Measurements from ENCODE around the gene APBA1. TPM values are rescaled to one million over a fixed set of nuclear protein-coding genes. Genes with fewer than 3 reads are reported as not detected.

Gene APBA1
- total and polyA plus RNA-seq, 2 of the 4 experiments (the other 2 are of a cell fraction) = 3.8 to 5.1 TPM

DNA sequence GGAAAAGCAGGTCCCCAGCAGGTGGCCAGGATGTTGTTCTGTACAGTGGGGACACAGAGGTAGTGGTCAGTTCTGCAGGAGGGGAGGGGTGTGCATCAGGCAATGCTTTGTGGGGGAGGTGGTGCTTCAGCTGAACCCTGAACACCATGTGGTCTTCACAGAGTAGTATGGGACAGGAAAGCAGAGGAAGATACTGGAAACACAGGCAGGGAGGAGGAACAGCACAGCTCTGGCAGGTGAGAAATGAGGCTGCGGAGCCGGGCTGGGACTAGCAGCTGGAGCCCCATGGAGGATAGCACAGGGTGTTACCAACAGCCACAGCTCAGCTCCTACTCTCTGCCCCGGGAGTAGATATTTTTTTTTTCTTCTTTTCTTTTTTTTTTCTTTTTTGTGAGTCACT is 185.7 kb downstream of the APBA1 start:
- no peak overlapping the region for H2AK5ac ChIP-seq (ENCODE audit: low read depth, low read length)
- peak overlapping the region; percentile 2 for H2AFZ ChIP-seq (replicated peaks; ENCODE audit: low read length, poor library complexity)
- H3K79me1 ChIP-seq (ENCODE audit: low read depth in 1 of 2, low read length in 2 of 2) = no peaks in the 10 kb centered on the region; a peak in 1 of 4 replicates
- H2BK5ac ChIP-seq (ENCODE audit: low read depth, low read length, poor library complexity, severe bottlenecking) = no peak overlapping the region
- no peak overlapping the region for H4K5ac ChIP-seq (ENCODE audit: low read depth, low read length)
- H3K9ac ChIP-seq (ENCODE audit: low read depth, low read length) = no peak overlapping the region
- H3K27me3 ChIP-seq (ENCODE audit: control insufficient read depth, insufficient read depth, low read length) = no peaks in the 10 kb centered on the region
- no peak for ATAC-seq (ENCODE audit: low read depth)
- no peak overlapping the region for H2AK9ac ChIP-seq (replicated peaks; ENCODE audit: low read depth, low read length, poor library complexity)
- no peak overlapping the region for H4K8ac ChIP-seq (ENCODE audit: low read depth in 2 of 2, low read length in 2 of 2)
- no peak overlapping the region for H2BK20ac ChIP-seq (ENCODE audit: low read depth, low read length)
- BruUV-seq (replicated peaks) = no TSS peak
- no peak overlapping the region for H3K56ac ChIP-seq (ENCODE audit: extremely low read depth, insufficient read depth, low read length)
- ChIA-PET CTCF (interaction anchor here (1.1 kb wide), 1 partner anchor 185 kb away, joined by 3 read pairs; the partner anchor contains the start of gene APBA1), POLR2A (ENCODE audit: unreplicated experiment) (no interaction called here)
- H3K14ac ChIP-seq (replicated peaks; ENCODE audit: low read depth, low read length) = no peak overlapping the region
- H3K27ac ChIP-seq (ENCODE audit: insufficient read depth, low read length) = no peak overlapping the region
- H3K4ac ChIP-seq (ENCODE audit: low read depth, low read length) = no peak overlapping the region
- DNase-seq = no peak
- no peak for TF ChIP-seq BHLHE40 (IDR thresholded peaks at IDR 0.05; ENCODE audit: low read depth, low read length)
- TF ChIP-seq FOS (IDR thresholded peaks at IDR 0.05; ENCODE audit: low read depth, low read length) = no peak
- TF ChIP-seq RCOR1 (IDR thresholded peaks at IDR 0.05; ENCODE audit: insufficient replicate concordance, low read length) = no peak
- TF ChIP-seq, protein P1, sequence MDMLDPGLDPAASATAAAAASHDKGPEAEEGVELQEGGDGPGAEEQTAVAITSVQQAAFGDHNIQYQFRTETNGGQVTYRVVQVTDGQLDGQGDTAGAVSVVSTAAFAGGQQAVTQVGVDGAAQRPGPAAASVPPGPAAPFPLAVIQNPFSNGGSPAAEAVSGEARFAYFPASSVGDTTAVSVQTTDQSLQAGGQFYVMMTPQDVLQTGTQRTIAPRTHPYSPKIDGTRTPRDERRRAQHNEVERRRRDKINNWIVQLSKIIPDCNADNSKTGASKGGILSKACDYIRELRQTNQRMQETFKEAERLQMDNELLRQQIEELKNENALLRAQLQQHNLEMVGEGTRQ (IDR thresholded peaks at IDR 0.05; ENCODE audit: low read depth, low read length) = no peak
- no peak for TF ChIP-seq RAD21 (IDR thresholded peaks at IDR 0.05; ENCODE audit: low read length)
- TF ChIP-seq MAZ (IDR thresholded peaks at IDR 0.05; ENCODE audit: borderline replicate concordance, low read depth, low read length) = no peak
- TF ChIP-seq, protein P2, sequence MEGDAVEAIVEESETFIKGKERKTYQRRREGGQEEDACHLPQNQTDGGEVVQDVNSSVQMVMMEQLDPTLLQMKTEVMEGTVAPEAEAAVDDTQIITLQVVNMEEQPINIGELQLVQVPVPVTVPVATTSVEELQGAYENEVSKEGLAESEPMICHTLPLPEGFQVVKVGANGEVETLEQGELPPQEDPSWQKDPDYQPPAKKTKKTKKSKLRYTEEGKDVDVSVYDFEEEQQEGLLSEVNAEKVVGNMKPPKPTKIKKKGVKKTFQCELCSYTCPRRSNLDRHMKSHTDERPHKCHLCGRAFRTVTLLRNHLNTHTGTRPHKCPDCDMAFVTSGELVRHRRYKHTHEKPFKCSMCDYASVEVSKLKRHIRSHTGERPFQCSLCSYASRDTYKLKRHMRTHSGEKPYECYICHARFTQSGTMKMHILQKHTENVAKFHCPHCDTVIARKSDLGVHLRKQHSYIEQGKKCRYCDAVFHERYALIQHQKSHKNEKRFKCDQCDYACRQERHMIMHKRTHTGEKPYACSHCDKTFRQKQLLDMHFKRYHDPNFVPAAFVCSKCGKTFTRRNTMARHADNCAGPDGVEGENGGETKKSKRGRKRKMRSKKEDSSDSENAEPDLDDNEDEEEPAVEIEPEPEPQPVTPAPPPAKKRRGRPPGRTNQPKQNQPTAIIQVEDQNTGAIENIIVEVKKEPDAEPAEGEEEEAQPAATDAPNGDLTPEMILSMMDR (conservative IDR thresholded peaks at IDR 0.05; ENCODE audit: low read depth, low read length) = no peak
- no peak for TF ChIP-seq CHD1 (IDR thresholded peaks at IDR 0.05; ENCODE audit: low read depth, low read length)
- TF ChIP-seq POLR2A (IDR thresholded peaks at IDR 0.05; ENCODE audit: low read depth, low read length) = no peak
- TF ChIP-seq RFX5 (IDR thresholded peaks at IDR 0.05; ENCODE audit: low read depth, low read length) = no peak
- TF ChIP-seq MAFK (IDR thresholded peaks at IDR 0.05; ENCODE audit: low read depth, low read length) = no peak
- no peak for TF ChIP-seq ELK1 (IDR thresholded peaks at IDR 0.05; ENCODE audit: borderline replicate concordance, low read depth, low read length)
- WGBS, 2 experiments (ENCODE audit: extremely low coverage in 2 of 2, insufficient read length in 1 of 2) = no CpG with 5 or more reads among the region's 3 CpGs
- H2BK120ac ChIP-seq (ENCODE audit: low read depth, low read length) = no peak overlapping the region
- no peak overlapping the region for H3K18ac ChIP-seq (ENCODE audit: low read depth, low read length)
- H3K36me3 ChIP-seq (ENCODE audit: control insufficient read depth, insufficient read depth, low read length) = no peaks in the 10 kb centered on the region
- H3K4me1 ChIP-seq (ENCODE audit: control insufficient read depth, insufficient read depth, low read length) = no peaks in the 10 kb centered on the region
- no peak overlapping the region for H3K23ac ChIP-seq (ENCODE audit: low read depth, low read length)
- no peak overlapping the region for H3K4me2 ChIP-seq (ENCODE audit: low read depth, low read length)
- dilution Hi-C loops (cut with HindIII; ENCODE audit: low sequenced_read_pairs, unreplicated experiment) = no loop called here
- in situ Hi-C loops (cut with MboI; ENCODE audit: low sequenced_read_pairs) = no loop called here
- no peak overlapping the region for H3K4me3 ChIP-seq (ENCODE audit: insufficient read depth, low read depth, low read length)
- H2BK15ac ChIP-seq (ENCODE audit: low read depth, low read length) = no peak overlapping the region
- no peaks in the 10 kb centered on the region for H3K9me3 ChIP-seq (ENCODE audit: control insufficient read depth, insufficient read depth, low read length)
- H4K91ac ChIP-seq (ENCODE audit: insufficient read depth, low read depth, low read length) = no peak overlapping the region
- no peaks in the 10 kb centered on the region for H3K9me1 ChIP-seq (ENCODE audit: insufficient read depth, low read length)
- H4K20me1 ChIP-seq (ENCODE audit: insufficient read depth, low read length) = no peaks in the 10 kb centered on the region
- intact Hi-C loops (cut with micrococcal nuclease) = no loop called here

Measured in IMR-90 (cell line).